Immature natural killer cell (primary cell): Measurements from ENCODE around the gene DDI2. TPM values are rescaled to one million over a fixed set of nuclear protein-coding genes. Genes with fewer than 3 reads are reported as not detected.

Experiments used
- DNase-seq, 3 donors: peaks; one replicate each; pipeline ENCODE4 v3.0.0; 2022; ENCODE audit warnings: mixed read lengths in 1 of 3
- H3K27ac Mint-ChIP-seq, 6 donors: one replicate each; pipeline ENCODE4 v1.8.0; 2020; ENCODE audit warnings: mixed read lengths in 6 of 6, mild to moderate bottlenecking in 5 of 6, inconsistent platforms in 4 of 6, moderate library complexity in 3 of 6
- H3K27me3 Mint-ChIP-seq, 3 donors: one replicate each; pipeline ENCODE4 v1.8.0; 2020 to 2021; ENCODE audit warnings: low read depth in 3 of 3, mild to moderate bottlenecking in 3 of 3, mixed read lengths in 3 of 3, moderate library complexity in 3 of 3, inconsistent platforms in 1 of 3
- H3K36me3 Mint-ChIP-seq, 3 donors: one replicate each; pipeline ENCODE4 v1.8.0; 2020; ENCODE audit warnings: mixed read lengths in 3 of 3, inconsistent platforms in 2 of 3, mild to moderate bottlenecking in 2 of 3
- H3K4me1 Mint-ChIP-seq, 2 donors: one replicate each; pipeline ENCODE4 v1.8.0; 2020; ENCODE audit warnings: inconsistent platforms in 2 of 2, mild to moderate bottlenecking in 2 of 2, mixed read lengths in 2 of 2, moderate library complexity in 1 of 2
- H3K4me3 Mint-ChIP-seq, 5 donors: one replicate each; pipeline ENCODE4 v1.8.0; 2020; ENCODE audit warnings: mild to moderate bottlenecking in 5 of 5, mixed read lengths in 5 of 5, inconsistent platforms in 3 of 5, moderate library complexity in 3 of 5
- H3K9me3 Mint-ChIP-seq, 6 donors: one replicate each; pipeline ENCODE4 v1.8.0; 2020; ENCODE audit warnings: mild to moderate bottlenecking in 6 of 6, mixed read lengths in 6 of 6, inconsistent platforms in 4 of 6, moderate library complexity in 3 of 6
- polyA plus RNA-seq, 3 donors: library from polyadenylated mRNA; unstranded; fragments of 300-500 nt; fragmentation: Illumina TruSeq; gene quantifications; one replicate each; pipeline ENCODE4 v1.2.3, GENCODE V29; 2021

Gene DDI2
- polyA plus RNA-seq, 3 donors from 2014 or later: 1.9 to 5.2 (median 3.3) TPM

DNA sequence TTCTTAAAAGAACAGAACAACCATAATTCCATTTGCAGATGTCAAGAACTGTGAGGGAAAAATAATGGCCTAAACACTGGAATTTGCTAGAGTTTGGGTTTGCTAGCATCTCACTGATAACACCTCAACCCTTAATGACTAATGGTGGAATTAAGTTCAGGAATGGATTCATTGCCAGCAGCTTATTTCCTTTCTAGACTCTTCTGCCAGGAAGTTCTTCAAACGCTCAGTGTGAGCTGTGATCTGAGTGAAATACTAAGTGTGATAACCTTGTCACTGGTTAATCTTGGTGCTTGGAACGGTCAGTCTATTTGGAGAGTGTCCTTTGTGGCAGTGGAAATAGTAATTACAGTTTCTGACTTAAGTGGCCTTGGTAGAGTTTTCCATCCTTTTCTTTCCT lies 45.2 kb downstream of the DDI2 start:
- Mint-ChIP-seq H3K4me1 (no peaks in the 10 kb centered on the region), H3K27me3 (peaks cover 0 to 2% (median 0%) of the 10 kb centered on the region in 3 donors), H3K27ac (no peak overlapping the region), H3K4me3 (no peak overlapping the region), H3K36me3 (peaks cover 23 to 36% (median 23%) of the 10 kb centered on the region in 3 donors), H3K9me3 (no peaks in the 10 kb centered on the region)
- no peak for DNase-seq

DNA sequence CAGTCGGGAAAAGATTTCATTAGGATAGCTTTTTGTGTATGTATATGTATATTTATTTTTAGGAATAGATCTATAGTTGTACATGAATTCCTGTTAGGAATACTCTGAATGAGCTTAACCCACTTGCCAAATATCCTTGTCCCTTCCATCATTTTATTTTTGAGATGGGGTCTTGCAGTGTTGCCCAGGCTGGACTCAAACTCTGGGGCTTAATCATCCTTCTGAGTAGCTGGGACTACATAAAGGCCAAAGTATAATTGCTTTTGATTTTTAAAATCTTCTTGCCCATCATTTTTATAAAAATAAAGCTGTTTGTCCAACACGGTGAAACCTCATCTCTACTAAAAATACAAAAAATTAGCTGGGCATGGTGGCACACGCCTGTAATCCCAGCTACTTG lies 46.7 kb downstream of the DDI2 start:
- no peak for DNase-seq
- Mint-ChIP-seq H3K4me3 (no peak overlapping the region), H3K27ac (no peak overlapping the region), H3K36me3 (peaks cover 22 to 31% (median 23%) of the 10 kb centered on the region in 3 donors), H3K4me1 (no peaks in the 10 kb centered on the region), H3K27me3 (peaks cover 0 to 2% (median 0%) of the 10 kb centered on the region in 3 donors), H3K9me3 (no peaks in the 10 kb centered on the region)

DNA sequence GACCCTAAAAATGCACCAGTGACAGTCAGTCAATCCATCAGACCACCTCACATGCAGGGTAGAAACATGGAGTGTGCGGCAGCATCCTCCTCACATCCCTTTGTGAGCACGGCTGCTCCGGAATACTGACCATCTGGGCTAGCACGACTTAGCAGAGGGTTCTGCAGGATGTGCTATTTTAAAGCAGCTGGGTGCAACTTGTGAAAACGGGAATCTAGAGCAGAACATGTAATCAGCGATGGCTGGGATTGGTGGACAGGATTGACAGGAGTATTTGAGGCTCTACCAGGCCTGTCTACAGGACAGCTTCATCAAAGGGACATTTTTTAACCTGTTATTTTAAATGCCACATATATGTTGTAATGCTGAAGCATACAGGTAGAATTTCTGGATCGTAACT lies 50.1 kb downstream of the DDI2 start:
- H3K4me3 Mint-ChIP-seq: no peak overlapping the region
- no peak overlapping the region for H3K27ac Mint-ChIP-seq
- peaks cover 0 to under 1% (median 0%) of the 10 kb centered on the region in 3 donors for H3K36me3 Mint-ChIP-seq
- H3K4me1 Mint-ChIP-seq: no peaks in the 10 kb centered on the region
- no peak for DNase-seq
- H3K27me3 Mint-ChIP-seq: peaks cover 0 to 2% (median 0%) of the 10 kb centered on the region in 3 donors
- H3K9me3 Mint-ChIP-seq: no peaks in the 10 kb centered on the region

DNA sequence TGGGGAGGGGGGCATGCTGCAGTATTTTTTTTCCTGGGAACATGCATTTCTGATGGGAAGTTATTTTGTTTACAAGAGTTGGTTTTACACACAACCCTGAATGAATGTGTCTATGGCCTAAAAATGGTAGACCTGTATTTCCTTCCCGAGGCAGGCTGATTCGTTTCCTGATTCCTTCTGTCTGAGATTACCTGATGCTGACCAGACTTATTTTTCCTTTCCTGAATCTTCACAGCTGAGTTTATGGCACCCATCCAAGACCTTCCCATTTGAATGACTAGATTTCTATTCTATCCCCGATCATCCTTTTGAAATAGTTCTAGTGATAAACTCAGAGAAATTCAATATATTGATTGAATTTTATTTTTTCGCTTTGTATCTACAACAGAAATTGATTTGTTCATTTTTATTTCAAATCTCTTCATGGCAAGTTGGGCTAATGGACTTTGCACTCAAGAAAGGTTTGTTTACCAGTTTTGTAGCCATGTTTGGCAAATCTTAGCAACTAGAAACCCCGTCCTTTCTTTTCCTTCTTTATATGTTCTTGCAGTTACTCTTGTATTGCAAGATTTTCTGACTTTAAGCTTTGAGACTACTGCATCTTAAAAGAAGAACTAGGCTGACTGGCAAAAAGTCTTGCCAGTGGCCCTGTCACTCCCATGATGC lies 51.0 kb downstream of the DDI2 start:
- H3K4me1 Mint-ChIP-seq: no peaks in the 10 kb centered on the region
- no peak overlapping the region for H3K27ac Mint-ChIP-seq
- H3K36me3 Mint-ChIP-seq: no peaks in the 10 kb centered on the region
- DNase-seq: no peak
- H3K9me3 Mint-ChIP-seq: no peaks in the 10 kb centered on the region
- H3K27me3 Mint-ChIP-seq: peaks cover 0 to 2% (median 0%) of the 10 kb centered on the region in 3 donors
- H3K4me3 Mint-ChIP-seq: no peak overlapping the region

DNA sequence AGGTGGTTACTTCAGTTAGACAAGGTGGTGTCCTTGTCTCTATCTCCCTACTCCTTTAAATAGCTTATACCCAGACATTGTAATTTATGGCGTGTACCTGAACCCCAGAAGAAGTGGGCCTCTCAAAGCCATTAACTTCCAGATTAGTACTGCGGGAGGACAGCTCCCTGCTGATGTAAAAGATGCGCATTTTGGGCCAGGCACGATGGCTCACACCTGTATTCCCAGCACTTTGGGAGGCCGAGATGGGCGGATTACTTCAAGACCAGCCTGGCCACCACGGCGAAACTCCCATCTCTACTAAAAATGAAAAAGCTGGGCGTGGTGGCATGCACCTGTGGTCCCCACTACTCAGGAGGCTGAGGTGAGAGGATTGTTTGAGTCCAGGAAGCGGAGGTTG lies 51.8 kb downstream of the DDI2 start:
- H3K4me3 Mint-ChIP-seq: no peak overlapping the region
- no peaks in the 10 kb centered on the region for H3K4me1 Mint-ChIP-seq
- no peaks in the 10 kb centered on the region for H3K9me3 Mint-ChIP-seq
- DNase-seq: no peak
- H3K27ac Mint-ChIP-seq: no peak overlapping the region
- peaks cover 0 to 2% (median 0%) of the 10 kb centered on the region in 3 donors for H3K27me3 Mint-ChIP-seq
- no peaks in the 10 kb centered on the region for H3K36me3 Mint-ChIP-seq

DNA sequence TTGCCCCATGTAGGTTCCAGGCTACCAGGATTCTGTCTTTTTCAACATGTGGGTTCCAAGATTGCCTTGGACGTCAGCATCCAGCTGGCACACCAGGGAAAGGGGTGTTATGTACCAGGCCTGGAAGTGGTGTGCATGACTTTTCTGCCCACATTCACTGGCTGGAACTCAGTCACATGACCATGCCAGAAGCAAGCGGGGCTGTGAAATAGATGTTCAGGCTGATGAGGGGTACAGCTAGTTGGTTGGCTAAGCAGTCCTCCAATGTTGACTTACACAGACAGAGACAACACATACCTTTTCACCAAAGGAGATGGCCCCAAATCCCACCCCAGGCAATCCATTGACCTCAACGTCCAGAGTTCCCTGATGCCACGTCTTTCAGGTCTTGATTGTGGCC lies 52.6 kb downstream of the DDI2 start:
- H3K27ac Mint-ChIP-seq: no peak overlapping the region
- no peaks in the 10 kb centered on the region for H3K36me3 Mint-ChIP-seq
- H3K4me3 Mint-ChIP-seq: no peak overlapping the region

DNA sequence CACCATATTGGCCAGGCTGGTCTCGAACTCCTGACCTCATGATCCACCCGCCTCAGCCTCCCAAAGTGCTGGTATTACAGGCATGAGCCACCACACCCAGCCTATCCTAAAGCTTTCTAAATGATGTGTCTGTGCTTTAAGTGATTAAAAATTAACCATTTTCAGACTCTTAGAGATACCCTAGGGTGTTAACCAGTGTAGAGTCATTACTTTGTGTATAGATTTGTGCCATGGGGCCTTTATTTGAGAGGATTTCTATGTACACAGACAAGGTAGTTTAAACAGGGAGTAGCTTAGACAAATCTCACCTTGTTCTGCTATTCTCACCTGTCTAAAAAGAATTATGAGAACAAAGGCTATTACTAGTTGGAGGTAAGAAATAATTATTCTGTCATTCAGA lies 54.2 kb downstream of the DDI2 start:
- Mint-ChIP-seq H3K4me3 (no peak overlapping the region), H3K4me1 (no peaks in the 10 kb centered on the region), H3K27ac (no peak overlapping the region), H3K27me3 (peaks cover 0 to 2% (median 0%) of the 10 kb centered on the region in 3 donors), H3K9me3 (no peaks in the 10 kb centered on the region), H3K36me3 (no peaks in the 10 kb centered on the region)
- DNase-seq: no peak

More for the DNA sequence above, 52.6 kb downstream of the DDI2 start:
- H3K27me3 Mint-ChIP-seq: peaks cover 0 to 2% (median 0%) of the 10 kb centered on the region in 3 donors
- no peaks in the 10 kb centered on the region for H3K4me1 Mint-ChIP-seq
- no peak for DNase-seq
- H3K9me3 Mint-ChIP-seq: no peaks in the 10 kb centered on the region

DNA sequence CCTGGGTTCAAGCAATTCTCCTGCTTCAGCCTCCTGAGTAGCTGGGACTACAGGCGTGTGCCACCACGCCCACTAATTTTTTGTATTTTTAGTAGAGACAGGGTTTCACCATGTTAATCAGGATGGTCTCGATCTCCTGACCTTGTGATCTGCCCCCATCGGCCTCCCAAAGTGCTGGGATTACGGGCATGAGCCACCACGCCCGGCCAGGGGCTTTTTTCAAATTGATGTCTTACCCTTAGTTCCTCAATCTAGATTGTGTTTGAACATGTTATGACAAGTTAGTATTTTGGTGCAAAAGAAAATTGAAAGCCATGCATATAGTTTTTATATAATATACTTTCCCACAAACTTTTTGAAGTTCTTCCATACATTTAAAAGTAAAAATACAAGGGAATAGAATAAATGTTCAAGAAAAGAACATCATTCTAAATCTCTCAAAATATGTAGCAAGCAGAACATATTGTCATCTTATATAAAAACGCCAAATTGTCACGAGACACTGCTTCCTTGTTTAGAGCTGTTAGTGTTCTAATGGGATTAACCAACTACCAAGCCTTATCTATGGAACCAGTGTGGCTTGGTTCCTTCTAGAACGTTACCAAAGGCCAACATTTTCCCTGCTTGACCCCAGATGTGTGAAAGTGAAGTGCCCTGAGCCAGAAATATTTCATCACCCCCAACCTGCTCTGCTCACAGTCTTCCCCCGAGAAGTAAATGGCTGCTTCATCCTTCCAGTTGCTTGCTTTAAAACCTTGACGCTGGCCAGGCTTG lies 57.3 kb downstream of the DDI2 start:
- DNase-seq: no peak
- H3K27ac Mint-ChIP-seq: peak overlapping the region in 1 of 6 donors; percentile 21
- H3K4me1 Mint-ChIP-seq: no peaks in the 10 kb centered on the region
- H3K9me3 Mint-ChIP-seq: no peaks in the 10 kb centered on the region
- no peak overlapping the region for H3K4me3 Mint-ChIP-seq
- H3K36me3 Mint-ChIP-seq: no peaks in the 10 kb centered on the region
- peaks cover 0 to 2% (median 0%) of the 10 kb centered on the region in 3 donors for H3K27me3 Mint-ChIP-seq

DNA sequence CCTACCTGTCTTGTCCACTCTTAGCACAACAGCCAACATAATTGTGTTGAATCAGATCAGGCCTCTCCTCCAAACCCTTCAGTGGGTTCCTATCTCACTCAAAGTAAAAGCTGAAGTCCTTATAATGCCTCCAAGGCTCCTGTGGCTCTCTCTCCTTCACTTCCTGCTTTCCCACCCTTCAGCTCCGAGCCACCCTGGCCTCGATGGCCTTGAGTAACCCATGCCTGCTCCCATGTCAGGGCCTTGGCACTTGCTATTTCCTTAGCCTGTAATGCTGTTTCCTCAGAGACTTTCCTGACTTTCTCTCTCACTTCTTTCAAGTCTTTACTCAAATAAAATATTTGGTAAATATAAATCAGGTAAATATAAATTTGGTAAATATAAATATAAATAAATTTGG lies 58.8 kb downstream of the DDI2 start:
- Mint-ChIP-seq H3K27ac (peak overlapping the region in 1 of 6 donors; percentile 79), H3K27me3 (peaks cover 0 to 2% (median 0%) of the 10 kb centered on the region in 3 donors), H3K4me1 (no peaks in the 10 kb centered on the region), H3K4me3 (no peak overlapping the region), H3K9me3 (no peaks in the 10 kb centered on the region), H3K36me3 (no peaks in the 10 kb centered on the region)
- DNase-seq: no peak

DNA sequence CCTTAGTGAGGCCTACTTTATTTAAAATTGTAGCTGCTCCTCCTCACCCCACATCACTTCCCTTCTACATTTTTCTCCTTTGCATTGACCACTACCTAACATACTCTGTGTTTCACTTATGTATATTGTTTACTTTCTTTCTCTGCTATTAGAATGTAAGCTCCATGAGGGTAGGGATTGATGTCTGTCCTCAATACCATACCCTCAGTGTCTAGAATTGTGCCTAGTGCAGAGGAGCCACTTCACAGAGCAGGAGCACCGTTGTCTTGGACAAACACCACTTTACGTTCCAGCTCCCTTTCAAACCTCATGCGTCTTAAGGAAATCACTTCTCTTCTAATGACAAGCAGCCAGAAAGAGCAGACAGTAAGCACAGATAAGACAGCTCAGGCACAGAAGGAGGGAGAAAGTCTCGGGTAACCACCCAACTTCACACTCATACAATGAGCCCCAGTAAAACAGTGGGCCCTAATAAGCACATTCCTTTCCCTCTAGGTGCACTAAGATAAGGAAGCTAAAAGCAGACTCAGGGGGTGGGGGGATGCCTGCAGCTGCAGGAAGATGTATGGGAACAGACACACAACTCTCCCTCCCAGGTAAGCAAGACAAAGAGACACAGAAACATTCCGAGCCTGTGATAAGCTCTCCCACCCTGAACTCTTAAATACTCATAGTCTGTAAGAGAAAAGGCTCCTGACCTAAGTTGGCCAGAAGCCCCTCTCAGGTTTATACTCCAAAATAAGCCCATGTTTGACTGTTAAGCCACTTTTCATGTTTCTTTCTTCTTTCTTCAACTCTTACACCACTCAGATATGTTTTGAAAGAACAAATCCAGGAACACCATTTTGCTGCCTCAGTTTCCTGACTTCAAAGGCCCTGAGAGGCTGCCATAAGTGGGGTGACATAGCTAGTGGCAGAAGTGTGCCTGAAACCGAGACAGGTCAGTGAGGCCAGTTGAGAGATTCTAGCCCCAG lies 59.7 kb downstream of the DDI2 start:
- H3K27me3 Mint-ChIP-seq: no peaks in the 10 kb centered on the region
- H3K4me1 Mint-ChIP-seq: no peaks in the 10 kb centered on the region
- no peaks in the 10 kb centered on the region for H3K9me3 Mint-ChIP-seq
- DNase-seq: no peak
- no peak overlapping the region for H3K27ac Mint-ChIP-seq
- H3K36me3 Mint-ChIP-seq: no peaks in the 10 kb centered on the region
- no peak overlapping the region for H3K4me3 Mint-ChIP-seq

DNA sequence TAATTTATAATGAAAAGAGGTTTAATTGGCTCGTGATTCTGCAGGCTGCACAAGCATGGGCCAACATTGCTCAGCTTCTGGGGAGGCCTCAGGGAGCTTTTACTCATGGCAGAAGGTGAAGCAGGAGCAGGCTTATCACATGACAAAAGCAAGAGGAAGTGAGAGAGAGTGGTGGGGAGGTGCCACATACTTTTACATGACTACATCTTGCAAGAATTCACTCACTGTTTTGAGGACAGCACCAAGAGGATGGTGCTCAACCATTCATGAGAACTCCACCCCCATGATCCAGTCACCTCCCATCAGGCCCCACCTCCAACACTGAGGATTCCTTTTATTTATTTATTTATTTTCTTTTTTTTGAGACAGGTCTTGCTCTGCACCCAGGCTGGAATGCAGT lies 61.3 kb downstream of the DDI2 start:
- Mint-ChIP-seq H3K4me3 (no peak overlapping the region), H3K9me3 (no peaks in the 10 kb centered on the region), H3K27ac (no peak overlapping the region), H3K36me3 (no peaks in the 10 kb centered on the region), H3K4me1 (peaks cover 0 to 5% of the 10 kb centered on the region in 2 donors), H3K27me3 (peaks cover 0 to 3% (median 3%) of the 10 kb centered on the region in 3 donors)
- DNase-seq: no peak

DNA sequence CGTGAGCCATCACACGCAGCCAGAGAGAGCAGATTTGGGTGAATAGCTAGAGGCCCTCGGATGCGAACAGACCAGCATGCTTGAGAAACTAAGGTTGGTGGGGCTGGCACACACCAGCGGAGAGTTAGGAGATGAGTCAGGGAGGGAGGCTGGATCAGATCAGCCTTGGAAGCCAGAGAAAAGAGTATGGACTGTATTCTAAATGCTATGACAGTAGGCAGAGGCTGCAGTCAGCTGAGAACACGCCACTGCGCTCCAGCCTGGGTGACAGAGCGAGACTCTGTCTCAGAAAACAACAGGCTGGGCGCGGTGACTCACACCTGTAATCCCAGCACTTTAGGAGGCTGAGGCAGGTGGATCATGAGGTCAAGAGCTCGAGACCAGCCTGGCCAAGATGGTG lies 62.9 kb downstream of the DDI2 start:
- Mint-ChIP-seq H3K9me3 (no peaks in the 10 kb centered on the region), H3K27me3 (peaks cover 0 to 6% (median 3%) of the 10 kb centered on the region in 3 donors), H3K4me3 (no peak overlapping the region), H3K36me3 (no peaks in the 10 kb centered on the region), H3K27ac (no peak overlapping the region), H3K4me1 (peaks cover 3 to 9% of the 10 kb centered on the region in 2 donors)
- DNase-seq: no peak

DNA sequence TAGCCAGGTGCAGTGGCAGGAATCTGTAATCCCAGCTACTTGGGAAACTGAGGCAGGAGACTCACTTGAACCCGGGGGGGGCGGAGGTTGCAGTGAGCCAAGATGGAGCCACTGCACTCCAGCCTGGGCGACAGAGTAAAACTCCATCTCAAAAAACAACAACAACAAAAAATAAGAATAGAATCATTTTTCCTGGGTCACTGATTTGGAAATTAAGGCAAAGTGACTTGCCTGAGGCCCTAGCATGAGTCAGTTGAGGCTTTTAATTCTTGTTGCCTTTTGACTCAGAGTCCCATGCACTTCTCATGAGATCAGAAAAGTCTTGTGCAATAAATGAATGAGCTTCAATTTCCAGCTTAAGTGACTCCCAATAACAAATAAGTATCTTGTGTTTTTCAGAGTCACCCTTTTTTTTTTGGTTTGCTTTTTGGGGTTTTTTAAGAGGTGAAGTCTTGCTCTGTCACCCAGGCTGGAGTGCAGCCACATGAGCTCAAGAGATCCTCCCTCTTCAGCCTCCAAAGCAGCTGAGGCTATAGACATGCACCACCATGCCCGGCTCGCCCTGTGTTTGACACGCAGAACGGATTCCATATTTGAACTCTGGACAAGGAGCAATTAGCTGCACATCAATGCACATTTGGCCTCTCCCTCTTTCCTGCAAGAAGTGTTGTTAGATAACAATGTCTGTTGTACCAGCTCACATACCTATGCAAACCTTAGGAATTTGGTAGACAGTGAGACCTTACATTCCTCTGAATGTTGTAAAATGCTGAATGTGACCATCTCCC lies 63.5 kb downstream of the DDI2 start:
- Mint-ChIP-seq H3K27me3 (peaks cover 0 to 6% (median 3%) of the 10 kb centered on the region in 3 donors), H3K27ac (no peak overlapping the region)
- no peak for DNase-seq

More for the DNA sequence above, 63.5 kb downstream of the DDI2 start:
- Mint-ChIP-seq H3K4me3 (peak overlapping the region in 1 of 5 donors; percentile 9), H3K4me1 (peaks cover 9 to 15% of the 10 kb centered on the region in 2 donors), H3K9me3 (no peaks in the 10 kb centered on the region), H3K36me3 (no peaks in the 10 kb centered on the region)
